Measurements from ENCODE around the gene BIRC5. TPM values are rescaled to one million over a fixed set of nuclear protein-coding genes. Genes with fewer than 3 reads are reported as not detected.

The BIRC5 gene
- total and polyA plus RNA-seq, 7 experiments from 2014 or later, result 49.0 TPM; not detected in 6

GRCh38 chr17:78174870-78175642, 39.0 kb upstream of the BIRC5 start:
- H3K4me1 ChIP-seq (ENCODE audit: control insufficient read depth in 2 of 2, insufficient read depth in 2 of 2, low read length in 2 of 2), result peaks cover 16 to 34% of the 10 kb centered on the region in 2 donors
- H3K27ac ChIP-seq (ENCODE audit: low read depth, low read length), result no peak overlapping the region
- peak overlapping the region in 2 of 9 donors; percentile 2 to 33 for H3K27ac Mint-ChIP-seq
- peaks cover 32 to 63% (median 58%) of the 10 kb centered on the region in 7 donors for H3K4me1 Mint-ChIP-seq
- peaks cover 0 to 18% (median 0%) of the 10 kb centered on the region in 3 experiments for H3K36me3 ChIP-seq (ENCODE audit: control insufficient read depth in 2 of 3, insufficient read depth in 3 of 3, low read length in 3 of 3)
- H3K9me3 Mint-ChIP-seq, result no peaks in the 10 kb centered on the region
- ATAC-seq (no peak), DNase-seq (no peak)
- H3K36me3 Mint-ChIP-seq, result peaks cover 0 to 10% (median 0%) of the 10 kb centered on the region in 5 donors
- H3K4me3 ChIP-seq (ENCODE audit: low read length), result no peak overlapping the region
- no peaks in the 10 kb centered on the region for H3K9me3 ChIP-seq (ENCODE audit: control insufficient read depth in 2 of 3, low read length in 3 of 3)
- H3K27me3 ChIP-seq (ENCODE audit: control insufficient read depth in 2 of 2, insufficient read depth in 2 of 2, low read length in 2 of 2), result no peaks in the 10 kb centered on the region
- H3K27me3 Mint-ChIP-seq, result no peaks in the 10 kb centered on the region
- CTCF ChIA-PET, result interaction anchor here (0.5 to 3.7 kb wide), 7 partner anchors 26 to 156 kb away, joined by 3 to 34 read pairs (median 7); no protein-coding TSS in a partner anchor
- H3K4me3 Mint-ChIP-seq, result peak overlapping the region in 1 of 10 donors; percentile 41
- intact Hi-C loops (cut with micrococcal nuclease), result loop anchor here in 1 of 2 donors (10.0 kb wide), 1 partner anchor 630 kb away; no protein-coding TSS in a partner anchor
- POLR2A ChIA-PET, result interaction anchor here (0.9 to 3.3 kb wide), 7 partner anchors 41 to 66 kb away, joined by 3 to 25 read pairs (median 3); partner anchors contain the start of genes TMC6 and TMC8

GRCh38 chr17:78175643-78175981, 38.4 kb upstream of the BIRC5 start:
- H3K36me3 ChIP-seq (ENCODE audit: control insufficient read depth in 2 of 3, insufficient read depth in 3 of 3, low read length in 3 of 3), result peaks cover 0 to 17% (median 0%) of the 10 kb centered on the region in 3 experiments
- Mint-ChIP-seq H3K4me1 (peaks cover 32 to 62% (median 56%) of the 10 kb centered on the region in 7 donors), H3K27ac (peak overlapping the region in 1 of 9 donors; percentile 31), H3K27me3 (no peaks in the 10 kb centered on the region), H3K9me3 (no peaks in the 10 kb centered on the region), H3K36me3 (peaks cover 0 to 13% (median 0%) of the 10 kb centered on the region in 5 donors), H3K4me3 (peak overlapping the region in 1 of 10 donors; percentile 41)
- peaks cover 16 to 33% of the 10 kb centered on the region in 2 donors for H3K4me1 ChIP-seq (ENCODE audit: control insufficient read depth in 2 of 2, insufficient read depth in 2 of 2, low read length in 2 of 2)
- DNase-seq (no peak), ATAC-seq (no peak)
- intact Hi-C loops (cut with micrococcal nuclease), result loop anchor here in 1 of 2 donors (10.0 kb wide), 1 partner anchor 631 kb away; no protein-coding TSS in a partner anchor
- H3K9me3 ChIP-seq (ENCODE audit: control insufficient read depth in 2 of 3, low read length in 3 of 3), result no peaks in the 10 kb centered on the region
- H3K4me3 ChIP-seq (ENCODE audit: low read length), result no peak overlapping the region
- no peak overlapping the region for H3K27ac ChIP-seq (ENCODE audit: low read depth, low read length)
- CTCF ChIA-PET, result interaction anchor here (0.5 to 3.7 kb wide), 11 partner anchors 15 to 157 kb away, joined by 3 to 34 read pairs (median 5); partner anchors contain the start of gene TMC8
- POLR2A ChIA-PET, result interaction anchor here (1.0 to 3.3 kb wide), 10 partner anchors 41 to 91 kb away, joined by 3 to 25 read pairs (median 6); partner anchors contain the start of genes TMC6 and TMC8
- no peaks in the 10 kb centered on the region for H3K27me3 ChIP-seq (ENCODE audit: control insufficient read depth in 2 of 2, insufficient read depth in 2 of 2, low read length in 2 of 2)

GRCh38 chr17:78176548-78177025, 37.5 kb upstream of the BIRC5 start:
- ATAC-seq (peak; percentile 83), DNase-seq (peak; percentile 58 to 82 (median 74))
- H3K4me3 ChIP-seq (ENCODE audit: low read length), result no peak overlapping the region
- Mint-ChIP-seq H3K27ac (peak overlapping the region in 1 of 9 donors; percentile 31), H3K36me3 (peaks cover 0 to 12% (median 0%) of the 10 kb centered on the region in 5 donors), H3K9me3 (no peaks in the 10 kb centered on the region), H3K4me3 (peak overlapping the region in 1 of 10 donors; percentile 23), H3K4me1 (peaks cover 28 to 62% (median 48%) of the 10 kb centered on the region in 7 donors), H3K27me3 (no peaks in the 10 kb centered on the region)
- no peak overlapping the region for H3K27ac ChIP-seq (ENCODE audit: low read depth, low read length)
- peaks cover 16 to 33% of the 10 kb centered on the region in 2 donors for H3K4me1 ChIP-seq (ENCODE audit: control insufficient read depth in 2 of 2, insufficient read depth in 2 of 2, low read length in 2 of 2)
- intact Hi-C loops (cut with micrococcal nuclease), result loop anchor here (1.0 to 10.0 kb wide), 7 partner anchors 36 to 632 kb away; no protein-coding TSS in a partner anchor
- CTCF ChIA-PET, result interaction anchor here (0.6 to 3.7 kb wide), 22 partner anchors 9 to 245 kb away, joined by 3 to 34 read pairs (median 4); partner anchors contain the start of gene TMC8
- H3K36me3 ChIP-seq (ENCODE audit: control insufficient read depth in 2 of 3, insufficient read depth in 3 of 3, low read length in 3 of 3), result peaks cover 0 to 7% (median 0%) of the 10 kb centered on the region in 3 experiments
- no peaks in the 10 kb centered on the region for H3K27me3 ChIP-seq (ENCODE audit: control insufficient read depth in 2 of 2, insufficient read depth in 2 of 2, low read length in 2 of 2)
- POLR2A ChIA-PET, result interaction anchor here (0.6 to 3.3 kb wide), 18 partner anchors 19 to 218 kb away, joined by 3 to 25 read pairs (median 4); partner anchors contain the start of genes TMC6, TMC8 and TNRC6C
- no peaks in the 10 kb centered on the region for H3K9me3 ChIP-seq (ENCODE audit: control insufficient read depth in 2 of 3, low read length in 3 of 3)

GRCh38 chr17:78179372-78179771, 34.7 kb upstream of the BIRC5 start:
- no peak for DNase-seq

GRCh38 chr17:78180083-78180482, 34.0 kb upstream of the BIRC5 start:
- intact Hi-C loops (cut with micrococcal nuclease), result no loop called here
- Histone ChIP-seq H3K9me3 (ENCODE audit: control insufficient read depth in 2 of 3, low read length in 3 of 3) (no peaks in the 10 kb centered on the region), H3K27ac (ENCODE audit: low read depth, low read length) (no peak overlapping the region), H3K4me3 (ENCODE audit: low read length) (no peak overlapping the region), H3K36me3 (ENCODE audit: control insufficient read depth in 2 of 3, insufficient read depth in 3 of 3, low read length in 3 of 3) (no peaks in the 10 kb centered on the region), H3K27me3 (ENCODE audit: control insufficient read depth in 2 of 2, insufficient read depth in 2 of 2, low read length in 2 of 2) (no peaks in the 10 kb centered on the region), H3K4me1 (ENCODE audit: control insufficient read depth in 2 of 2, insufficient read depth in 2 of 2, low read length in 2 of 2) (peaks cover 3 to 10% of the 10 kb centered on the region in 2 donors)
- ATAC-seq (peak; percentile 23), DNase-seq (no peak)
- Mint-ChIP-seq H3K9me3 (no peaks in the 10 kb centered on the region), H3K27me3 (no peaks in the 10 kb centered on the region), H3K4me3 (peak overlapping the region in 1 of 10 donors; percentile 56), H3K27ac (peak overlapping the region in 2 of 9 donors; percentile 77 to 85), H3K36me3 (peaks cover 0 to 4% (median 0%) of the 10 kb centered on the region in 5 donors), H3K4me1 (peaks cover 0 to 55% (median 19%) of the 10 kb centered on the region in 7 donors)
- CTCF ChIA-PET, result interaction anchor here (1.3 kb wide), 1 partner anchor 68 kb away, joined by 3 read pairs; no protein-coding TSS in a partner anchor
- POLR2A ChIA-PET, result no interaction called here

More at GRCh38 chr17:78179372-78179771, 34.7 kb upstream of the BIRC5 start:
- Mint-ChIP-seq H3K27me3 (no peaks in the 10 kb centered on the region), H3K4me1 (peaks cover under 1 to 48% (median 20%) of the 10 kb centered on the region in 7 donors), H3K27ac (peak overlapping the region in 2 of 9 donors; percentile 45 to 46), H3K4me3 (no peak overlapping the region), H3K36me3 (peaks cover 0 to 4% (median 0%) of the 10 kb centered on the region in 5 donors), H3K9me3 (no peaks in the 10 kb centered on the region)
- ATAC-seq, result no peak
- Histone ChIP-seq H3K4me1 (ENCODE audit: control insufficient read depth in 2 of 2, insufficient read depth in 2 of 2, low read length in 2 of 2) (peaks cover 3 to 11% of the 10 kb centered on the region in 2 donors), H3K27ac (ENCODE audit: low read depth, low read length) (no peak overlapping the region), H3K27me3 (ENCODE audit: control insufficient read depth in 2 of 2, insufficient read depth in 2 of 2, low read length in 2 of 2) (no peaks in the 10 kb centered on the region), H3K9me3 (ENCODE audit: control insufficient read depth in 2 of 3, low read length in 3 of 3) (no peaks in the 10 kb centered on the region), H3K4me3 (ENCODE audit: low read length) (no peak overlapping the region), H3K36me3 (ENCODE audit: control insufficient read depth in 2 of 3, insufficient read depth in 3 of 3, low read length in 3 of 3) (no peaks in the 10 kb centered on the region)
- intact Hi-C loops (cut with micrococcal nuclease), result loop anchor here in 1 of 2 donors (10.0 kb wide), 1 partner anchor 635 kb away; no protein-coding TSS in a partner anchor
- ChIA-PET POLR2A (no interaction called here), CTCF (interaction anchor here (1.3 kb wide), 1 partner anchor 67 kb away, joined by 3 read pairs; no protein-coding TSS in a partner anchor)

GRCh38 chr17:78180508-78180907, 33.5 kb upstream of the BIRC5 start:
- no peak for ATAC-seq
- no peaks in the 10 kb centered on the region for H3K27me3 Mint-ChIP-seq

More at GRCh38 chr17:78180508-78180907, 33.5 kb upstream of the BIRC5 start:
- ChIA-PET POLR2A (no interaction called here), CTCF (no interaction called here)
- no peak for DNase-seq
- Histone ChIP-seq H3K4me3 (ENCODE audit: low read length) (no peak overlapping the region), H3K27me3 (ENCODE audit: control insufficient read depth in 2 of 2, insufficient read depth in 2 of 2, low read length in 2 of 2) (no peaks in the 10 kb centered on the region), H3K36me3 (ENCODE audit: control insufficient read depth in 2 of 3, insufficient read depth in 3 of 3, low read length in 3 of 3) (no peaks in the 10 kb centered on the region), H3K4me1 (ENCODE audit: control insufficient read depth in 2 of 2, insufficient read depth in 2 of 2, low read length in 2 of 2) (peaks cover 3 to 10% of the 10 kb centered on the region in 2 donors), H3K9me3 (ENCODE audit: control insufficient read depth in 2 of 3, low read length in 3 of 3) (no peaks in the 10 kb centered on the region), H3K27ac (ENCODE audit: low read depth, low read length) (no peak overlapping the region)
- Mint-ChIP-seq H3K4me3 (peak overlapping the region in 1 of 10 donors; percentile 56), H3K36me3 (peaks cover 0 to 4% (median 0%) of the 10 kb centered on the region in 5 donors), H3K9me3 (no peaks in the 10 kb centered on the region), H3K4me1 (peaks cover 0 to 54% (median 15%) of the 10 kb centered on the region in 7 donors), H3K27ac (peak overlapping the region in 2 of 9 donors; percentile 77 to 85)
- intact Hi-C loops (cut with micrococcal nuclease), result no loop called here

All from naive thymus-derived CD4-positive, alpha-beta T cell (primary cell).